Activated CD4-positive, CD25-positive, alpha-beta regulatory T cell treated with anti-CD3 and anti-CD28 coated beads, Interleukin-2, amount 50 U/mL, for 72 hours (primary cell): ENCODE results near the gene KIAA0513.

Experiments used
- DNase-seq: peaks from one replicate; pipeline ENCODE4 v3.0.0; 2021

The KIAA0513 gene

GRCh38 chr16:85005285-85006069 is 22.1 kb upstream of the KIAA0513 start:
- DNase-seq: no peak

DNA sequence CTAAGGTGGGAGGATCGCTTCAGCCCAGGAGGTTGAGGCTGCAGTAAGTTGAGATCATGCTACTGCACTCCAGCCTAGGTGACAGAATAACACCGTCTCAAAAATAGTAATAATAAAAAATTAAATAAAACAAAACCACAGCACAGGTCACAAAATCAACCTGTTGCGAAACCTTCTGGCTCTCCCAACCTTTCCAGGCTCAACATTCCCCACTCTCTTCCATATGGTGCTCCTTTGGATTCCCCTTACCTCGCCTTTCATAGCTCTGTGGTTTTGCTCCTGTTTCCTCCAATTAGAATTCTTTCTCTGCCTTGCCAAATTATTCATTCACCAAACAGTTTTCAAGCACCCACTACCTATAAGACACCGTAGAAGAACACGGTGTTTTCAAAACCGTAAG is 21.0 kb upstream of the KIAA0513 start:
- DNase-seq: no peak

DNA sequence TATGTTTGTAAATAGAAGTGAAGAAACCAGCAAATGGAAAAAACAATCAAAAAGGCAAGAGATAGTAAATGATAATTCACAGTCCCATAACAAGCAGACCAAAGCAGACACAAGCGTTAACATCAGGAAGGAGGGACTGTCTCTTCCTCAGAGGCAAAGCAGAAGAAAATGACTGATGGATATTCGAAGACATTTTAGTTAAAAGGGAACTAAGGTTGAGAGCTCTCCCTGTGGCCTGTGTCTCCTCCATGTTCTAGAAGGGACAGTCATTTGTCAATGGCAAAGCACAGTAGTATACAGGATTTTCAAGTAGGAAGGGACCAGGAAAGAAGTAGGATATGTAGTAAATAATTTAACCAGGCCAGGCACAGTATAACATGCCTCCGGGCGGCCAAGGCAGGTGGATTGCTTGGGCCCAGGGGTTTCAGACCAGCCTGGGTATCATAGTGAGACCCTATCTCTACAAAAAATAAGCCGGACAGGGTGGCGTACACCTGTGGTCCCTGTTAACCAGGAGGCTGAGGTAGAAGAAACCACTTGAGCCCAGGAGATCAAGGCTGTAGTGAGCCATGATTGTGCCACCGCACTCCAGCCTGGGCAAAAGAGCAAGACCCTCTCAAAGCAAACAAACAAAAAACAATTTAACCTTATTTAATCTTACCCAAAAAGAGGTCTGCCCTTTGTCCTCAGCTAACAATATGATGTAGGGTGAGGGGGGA is 19.9 kb upstream of the KIAA0513 start:
- DNase-seq: no peak

- DNase-seq: no peak
Measured at GRCh38 chr16:85008271-85008670, 19.3 kb upstream of the KIAA0513 start.

DNA sequence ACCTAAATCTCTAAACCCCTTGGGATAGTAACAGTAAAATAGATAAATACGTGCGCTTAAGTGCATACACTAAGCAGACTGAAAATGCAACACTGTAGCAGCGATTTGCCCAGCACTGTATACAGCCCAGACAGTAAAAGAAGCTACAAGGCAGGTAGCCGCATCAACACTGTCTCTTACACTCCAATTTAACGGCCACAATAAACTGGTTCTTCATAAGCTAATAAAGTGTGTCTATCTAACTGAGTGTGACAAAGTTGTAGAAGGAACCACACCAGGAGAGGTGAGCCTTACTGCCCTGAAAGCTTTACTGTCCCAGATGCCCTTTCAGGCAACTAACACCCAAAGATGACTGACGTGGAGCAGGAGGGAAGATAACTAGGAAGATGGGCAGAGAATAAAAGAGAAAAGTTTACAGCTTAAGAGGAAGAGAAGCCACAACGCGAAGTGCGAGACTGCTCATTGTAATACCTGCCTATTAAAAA is 17.1 kb upstream of the KIAA0513 start:
- no peak for DNase-seq

- DNase-seq: peak; percentile 87
Measured at GRCh38 chr16:85010931-85011845, 16.4 kb upstream of the KIAA0513 start, which contains the start of gene ZDHHC7. TSS of gene ZDHHC7 (minus strand) at chr16:85011535. CDS start at chr16:84990618, 20,917 bp downstream.

DNA sequence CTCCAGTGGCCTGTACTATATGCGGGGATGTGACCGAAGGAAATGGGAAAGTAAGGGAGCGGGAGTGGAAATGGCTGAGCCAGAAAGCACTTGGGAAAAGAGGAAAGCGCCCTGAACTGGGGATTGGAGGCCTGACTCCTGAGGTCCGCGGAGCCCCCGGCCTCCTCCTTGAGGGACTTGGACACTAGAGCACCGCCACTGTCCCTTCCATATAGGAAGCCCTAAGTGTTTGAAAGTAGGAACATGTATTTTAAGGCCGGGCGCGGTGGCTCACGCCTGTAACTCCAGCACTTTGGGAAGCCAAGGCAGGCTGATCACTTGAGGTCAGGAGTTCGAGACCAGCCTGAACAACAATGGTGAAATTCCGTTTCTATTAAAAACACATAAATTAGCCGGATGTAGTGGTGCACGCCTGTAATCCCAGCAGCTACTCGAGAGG is 15.7 kb upstream of the KIAA0513 start:
- DNase-seq: no peak

DNA sequence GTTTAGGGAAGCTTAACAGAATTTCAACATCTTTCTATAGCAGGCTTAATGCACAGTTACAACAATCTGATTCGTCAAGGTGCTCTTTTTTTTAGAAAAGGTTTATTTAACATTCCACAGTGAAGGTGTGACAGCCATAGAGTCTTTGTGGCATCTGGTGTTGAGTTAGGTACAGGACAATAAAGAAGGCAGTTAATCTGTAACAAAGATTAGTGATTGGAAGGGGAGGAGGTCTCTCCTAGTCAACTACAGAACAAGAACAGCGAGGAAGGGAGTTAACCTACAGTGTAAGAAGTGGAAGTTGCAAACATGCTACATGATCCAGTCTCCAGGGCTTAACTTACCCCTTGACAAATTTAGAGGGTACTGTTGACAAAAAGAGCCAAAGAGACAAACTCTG is 13.3 kb upstream of the KIAA0513 start:
- no peak for DNase-seq

DNA sequence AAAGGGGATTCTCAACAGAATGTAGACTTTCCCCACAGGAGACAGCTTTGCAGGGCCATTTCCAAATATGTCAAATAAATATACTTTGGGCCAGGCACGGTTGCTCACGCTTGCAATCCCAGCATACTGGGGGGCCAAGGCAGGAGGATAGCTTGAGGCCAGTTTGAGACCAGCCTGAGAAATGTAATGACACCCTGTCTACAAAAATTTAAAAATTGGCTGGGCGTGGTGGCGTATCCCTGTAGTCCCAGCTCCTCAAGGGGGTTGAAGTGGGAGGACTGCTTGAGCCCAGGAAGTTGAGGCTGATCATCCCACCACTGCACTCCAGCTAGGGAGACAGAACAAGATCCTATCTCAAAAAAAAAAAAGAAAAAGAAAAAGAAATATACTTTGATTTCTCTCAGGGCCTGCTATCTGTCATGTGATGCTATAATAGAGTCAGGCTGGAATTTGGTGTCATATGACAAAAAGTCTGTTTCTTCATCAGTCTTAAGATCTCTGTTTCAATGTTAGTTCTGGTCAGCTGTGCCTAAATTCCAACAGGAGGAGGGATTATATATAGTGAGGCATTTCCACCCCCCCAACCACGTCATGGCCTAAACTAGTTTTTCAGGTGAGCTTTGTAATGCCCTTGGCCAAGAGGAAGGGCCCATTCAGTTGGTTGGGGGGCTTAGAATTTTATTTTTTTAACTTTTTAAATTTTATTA is 12.0 kb upstream of the KIAA0513 start:
- no peak for DNase-seq

DNA sequence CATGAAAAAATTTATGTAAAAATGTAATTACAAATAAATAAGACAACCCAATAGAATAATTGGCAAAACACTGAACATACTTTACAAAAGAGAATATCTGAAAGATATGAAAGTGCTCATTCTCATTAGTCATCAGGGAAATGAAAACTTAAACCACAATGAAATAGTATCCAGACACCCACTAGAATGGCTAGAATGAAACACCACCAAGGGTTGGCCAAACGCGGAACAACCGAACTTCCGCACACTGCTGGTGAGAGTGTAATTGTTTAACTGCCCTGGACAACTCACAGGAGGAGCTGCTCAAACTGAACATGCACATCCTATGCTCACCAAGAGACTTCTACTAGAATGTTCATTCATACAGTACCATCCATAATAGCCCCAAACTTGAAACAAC is 10.4 kb upstream of the KIAA0513 start:
- DNase-seq: no peak

GRCh38 chr16:85017633-85018032 is 10.0 kb upstream of the KIAA0513 start:
- DNase-seq: no peak

DNA sequence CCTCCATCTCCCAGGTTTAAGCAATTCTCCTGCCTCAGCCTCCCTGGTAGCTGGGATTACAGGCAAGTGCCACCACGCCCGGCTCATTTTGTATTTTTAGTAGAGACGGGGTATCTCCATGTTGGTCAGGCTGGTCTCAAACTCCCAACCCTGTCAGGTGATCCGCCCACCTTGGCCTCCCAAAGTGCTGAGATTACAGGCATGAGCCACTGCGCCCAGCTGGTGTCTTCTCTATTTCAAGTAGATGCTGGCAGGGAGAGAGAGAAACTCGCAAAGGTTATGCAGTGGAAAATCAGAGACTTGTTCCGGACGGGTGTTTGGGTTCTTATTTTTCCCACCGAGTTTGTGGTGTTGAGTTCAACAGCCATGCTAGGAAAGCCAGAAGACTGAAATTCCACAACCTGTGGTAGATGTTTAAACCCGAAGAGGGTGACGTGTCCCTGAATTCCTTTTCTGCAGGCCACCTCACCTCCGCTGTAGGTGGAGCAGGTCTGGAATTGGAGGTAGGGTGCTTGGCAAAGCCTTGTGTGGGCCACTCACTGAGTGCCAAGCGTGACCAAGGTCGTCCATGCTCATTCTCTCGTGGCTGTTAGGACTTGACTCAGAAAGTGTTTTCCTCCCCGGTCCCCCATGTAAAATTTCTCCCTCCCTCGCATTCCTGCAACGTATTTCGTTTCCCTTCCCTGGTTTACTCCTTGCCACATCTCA is 8.9 kb upstream of the KIAA0513 start:
- no peak for DNase-seq

DNA sequence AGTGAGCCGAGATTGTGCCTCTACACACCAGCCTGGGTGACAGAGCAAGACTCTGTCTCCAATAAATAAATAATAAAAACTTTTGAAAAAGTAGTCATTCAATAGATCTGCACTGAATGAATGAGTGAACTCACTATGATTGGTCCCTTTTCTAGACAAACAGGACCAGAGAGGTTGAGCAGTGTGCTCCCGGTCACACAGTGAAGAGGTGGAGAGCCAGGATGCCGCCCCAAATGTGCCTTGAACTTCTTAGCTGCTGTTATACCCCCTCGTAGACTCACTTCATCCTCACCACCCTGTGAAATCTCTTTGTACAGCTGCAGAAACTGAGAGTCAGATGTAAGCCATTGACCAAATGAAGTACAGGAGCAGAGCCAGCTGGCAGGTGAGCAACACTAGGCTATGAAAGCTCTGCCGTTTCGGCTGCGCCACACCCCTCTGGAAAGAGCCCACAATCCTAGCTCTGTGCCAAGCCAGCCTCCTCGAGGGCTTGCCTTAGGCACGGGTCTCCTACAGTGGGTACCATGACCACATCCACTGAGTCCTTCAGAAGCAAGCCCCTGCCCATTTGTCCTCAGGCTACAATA is 7.8 kb upstream of the KIAA0513 start:
- DNase-seq: no peak

DNA sequence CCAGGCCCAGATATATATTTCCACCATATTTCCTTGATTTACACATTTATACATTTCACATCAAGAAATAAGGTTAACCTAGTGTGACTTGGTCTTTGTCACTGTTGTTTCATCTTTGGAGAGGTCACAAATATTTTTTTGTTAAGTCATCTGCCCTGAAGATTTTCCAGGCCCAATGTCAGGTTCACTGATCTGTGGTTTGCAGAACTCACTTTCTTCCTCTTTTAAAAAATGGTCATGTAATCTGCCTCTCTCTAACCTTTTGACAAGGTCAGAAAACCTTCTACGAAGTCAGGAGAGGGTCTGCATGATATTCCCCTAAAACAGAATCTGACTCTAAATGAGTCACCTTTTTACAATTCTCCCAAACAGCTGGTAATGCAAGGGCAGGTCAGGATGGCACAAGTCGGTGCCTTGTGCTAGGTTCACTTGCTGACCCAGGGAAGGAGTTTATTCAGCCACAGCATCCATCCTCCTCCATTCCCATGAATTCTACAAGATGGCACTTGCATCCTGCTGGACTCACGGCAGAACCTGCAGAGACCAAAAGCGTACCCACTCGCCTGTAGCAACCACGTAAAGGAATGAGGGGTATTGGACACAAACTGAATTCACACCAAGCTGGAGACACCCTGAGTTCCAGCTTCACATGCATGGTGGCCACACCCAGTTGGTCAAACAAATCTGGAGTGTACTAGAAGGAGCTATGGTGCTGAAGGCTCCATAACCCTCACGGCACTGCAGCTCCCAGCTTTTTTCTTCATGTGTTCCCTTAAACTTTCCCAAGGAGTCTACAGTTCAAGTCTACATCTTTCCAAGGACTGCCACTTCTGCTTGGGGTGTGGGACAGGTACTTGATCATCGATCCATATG is 1.6 kb upstream of the KIAA0513 start:
- no peak for DNase-seq

- DNase-seq: no peak
Measured at GRCh38 chr16:85026703-85027102, 892 bp upstream of the KIAA0513 start.

- DNase-seq: no peak
Measured at GRCh38 chr16:85027958-85028684, 526 bp downstream of the KIAA0513 start.

DNA sequence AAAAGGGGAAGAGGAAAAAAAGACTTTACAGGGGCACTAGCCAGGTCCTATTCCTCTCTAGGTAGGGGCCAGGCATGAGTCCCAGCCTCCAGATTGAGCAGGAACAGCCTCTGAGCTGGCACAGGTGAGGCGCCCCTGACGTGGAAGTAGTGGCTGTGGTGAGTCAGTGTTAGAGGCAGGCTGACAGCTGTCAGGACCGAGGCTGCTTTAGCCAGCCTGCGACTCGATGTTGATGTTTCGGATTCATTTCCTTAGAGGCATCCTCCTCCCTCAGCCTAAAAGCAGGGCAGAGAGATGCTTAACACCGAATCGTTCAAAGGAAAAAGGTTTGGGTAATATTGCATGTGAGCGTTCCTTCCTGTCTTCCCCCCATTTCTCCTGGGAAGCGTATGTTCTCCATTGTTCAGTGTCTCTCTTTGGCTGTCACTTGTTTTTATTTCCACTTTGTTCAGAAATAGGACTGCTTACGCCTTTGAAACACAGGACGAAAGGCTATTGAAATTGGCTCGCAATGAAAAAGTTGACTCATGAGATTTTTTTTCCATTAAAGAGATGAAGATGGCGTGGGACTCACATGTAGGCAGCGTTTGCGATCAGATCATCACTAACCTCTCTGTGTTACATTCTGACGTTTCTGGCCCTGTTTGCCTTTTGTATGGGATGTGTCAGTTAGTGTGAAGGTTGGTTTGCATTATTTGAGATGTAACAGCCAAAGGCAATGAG is 1.3 kb downstream of the KIAA0513 start:
- DNase-seq: peak; percentile 59

DNA sequence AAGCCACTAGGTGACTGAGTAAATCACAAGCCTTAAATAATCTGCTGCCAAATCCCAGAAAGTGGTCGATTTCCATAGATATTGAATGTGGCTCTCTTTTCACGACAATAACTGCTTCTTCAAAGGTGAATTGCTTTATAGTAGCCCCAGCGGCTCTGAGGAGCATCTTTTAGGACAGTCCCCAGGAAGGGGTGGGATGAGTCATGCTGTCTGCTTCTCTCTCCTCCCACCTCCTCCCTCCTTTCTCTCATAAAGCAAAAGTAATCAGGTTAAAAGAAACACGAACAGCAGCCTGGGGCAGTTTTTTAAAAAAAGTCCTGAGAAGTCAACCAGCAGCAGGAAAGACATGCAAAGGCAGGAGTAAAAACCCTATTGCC is 1.8 kb downstream of the KIAA0513 start:
- peak; percentile 40 for DNase-seq

GRCh38 chr16:85029981-85030401 is 2.4 kb downstream of the KIAA0513 start:
- no peak for DNase-seq
